T-helper 2 cell treated with Interferon-gamma antibody and Interleukin-4, amounts not matched to agents 5 μg/mL and 100 μg/mL, for 36 hours (primary cell): Measurements from ENCODE around the gene IL36RN.
"Not testable (repeated sequence)": the region's sequence is repeated elsewhere in the genome, so short reads cannot be mapped to it uniquely, and the experiment has no call there.

ENCODE experiments used
- DNase-seq: peaks from one replicate; pipeline ENCODE4 v3.0.0; 2021; ENCODE audit warnings: low spot score
- H3K27ac Mint-ChIP-seq: one replicate; pipeline ENCODE4 v1.8.0; 2021; ENCODE audit warnings: mild to moderate bottlenecking, mixed read lengths
- H3K27me3 Mint-ChIP-seq: one replicate; pipeline ENCODE4 v1.8.0; 2021; ENCODE audit warnings: low read depth, mixed read lengths
- H3K36me3 Mint-ChIP-seq: one replicate; pipeline ENCODE4 v1.8.0; 2021; ENCODE audit warnings: low read depth, mixed read lengths
- H3K4me1 Mint-ChIP-seq: one replicate; pipeline ENCODE4 v1.8.0; 2021; ENCODE audit warnings: low read depth, mixed read lengths
- H3K4me3 Mint-ChIP-seq: one replicate; pipeline ENCODE4 v1.8.0; 2022; ENCODE audit warnings: mild to moderate bottlenecking, moderate library complexity, mixed read lengths
- H3K9me3 Mint-ChIP-seq: one replicate; pipeline ENCODE4 v1.8.0; 2021; ENCODE audit warnings: mixed read lengths

IL36RN gene

DNA sequence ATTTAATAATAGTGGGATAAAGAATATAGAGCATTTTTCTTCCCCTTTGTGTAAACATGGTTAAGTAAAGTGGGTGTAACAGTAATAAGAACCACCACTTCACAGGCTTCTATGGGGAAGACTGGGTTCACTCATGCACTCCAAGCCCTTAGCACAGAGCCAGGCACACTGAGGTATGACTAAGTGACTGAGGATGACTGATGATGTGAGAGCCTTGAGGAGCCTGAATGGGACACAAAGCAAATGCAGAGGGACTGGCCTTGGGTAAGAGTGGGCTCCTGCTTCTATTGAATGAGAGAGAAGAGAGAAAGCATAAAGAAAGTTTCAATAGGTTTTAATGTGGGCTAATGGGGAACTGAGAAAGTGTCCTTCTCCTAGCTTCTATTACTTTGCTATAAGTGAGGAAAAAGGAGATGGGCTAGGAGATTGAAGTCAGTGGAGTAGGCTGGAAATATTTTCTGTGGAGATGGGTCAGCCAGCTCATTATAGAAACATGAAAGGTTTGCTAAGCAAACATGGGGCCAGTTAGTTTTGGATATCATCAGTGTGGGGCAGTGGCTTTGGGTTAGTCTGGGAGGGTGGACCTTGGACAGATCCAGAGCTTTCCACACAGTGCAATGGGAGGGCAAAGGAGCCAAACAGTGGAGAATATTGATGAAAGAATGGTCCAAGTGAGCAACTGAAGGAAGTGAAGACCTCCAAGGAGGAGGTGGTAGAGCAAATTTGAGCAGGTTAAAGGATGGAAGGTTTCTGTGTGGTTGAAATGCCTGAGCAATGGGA is 29.4 kb downstream of the IL36RN start:
- no peaks in the 10 kb centered on the region for H3K9me3 Mint-ChIP-seq
- DNase-seq, result no peak

DNA sequence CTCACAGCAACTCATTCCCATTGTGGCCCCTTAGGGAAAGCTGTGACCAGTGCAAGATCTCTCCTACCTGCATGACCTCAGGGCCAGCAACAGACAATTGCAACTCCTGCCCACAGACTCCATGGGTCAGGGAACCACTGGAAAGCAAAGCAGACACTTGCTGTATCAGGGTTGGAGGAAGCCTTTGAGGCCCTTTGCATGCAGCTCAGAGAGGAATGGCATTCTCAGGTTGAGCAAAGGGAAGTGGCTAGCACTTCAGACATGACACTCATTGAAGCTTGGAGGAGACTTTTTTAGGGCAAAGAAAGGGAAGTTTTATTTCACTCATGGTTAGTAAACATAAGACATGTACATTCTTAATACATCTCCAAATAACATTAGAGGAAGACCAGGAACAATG is 30.9 kb downstream of the IL36RN start:
- DNase-seq, result peak; percentile 14
- Mint-ChIP-seq H3K27ac (no peak overlapping the region), H3K36me3 (no peaks in the 10 kb centered on the region), H3K9me3 (no peaks in the 10 kb centered on the region), H3K4me3 (no peak overlapping the region), H3K4me1 (peaks cover 2% of the 10 kb centered on the region), H3K27me3 (no peaks in the 10 kb centered on the region)

More for the DNA sequence above, 29.4 kb downstream of the IL36RN start:
- H3K4me3 Mint-ChIP-seq, result no peak overlapping the region
- no peaks in the 10 kb centered on the region for H3K27me3 Mint-ChIP-seq
- H3K4me1 Mint-ChIP-seq, result peaks cover 4% of the 10 kb centered on the region
- no peak overlapping the region for H3K27ac Mint-ChIP-seq
- H3K36me3 Mint-ChIP-seq, result no peaks in the 10 kb centered on the region

GRCh38 chr2:113091231-113091896 is 32.4 kb downstream of the IL36RN start:
- H3K36me3 Mint-ChIP-seq, result peaks cover 6% of the 10 kb centered on the region
- H3K4me1 Mint-ChIP-seq, result no peaks in the 10 kb centered on the region
- H3K9me3 Mint-ChIP-seq, result peaks cover 7% of the 10 kb centered on the region
- no peaks in the 10 kb centered on the region for H3K27me3 Mint-ChIP-seq
- no peak overlapping the region for H3K4me3 Mint-ChIP-seq
- no peak for DNase-seq
- H3K27ac Mint-ChIP-seq, result no peak overlapping the region

DNA sequence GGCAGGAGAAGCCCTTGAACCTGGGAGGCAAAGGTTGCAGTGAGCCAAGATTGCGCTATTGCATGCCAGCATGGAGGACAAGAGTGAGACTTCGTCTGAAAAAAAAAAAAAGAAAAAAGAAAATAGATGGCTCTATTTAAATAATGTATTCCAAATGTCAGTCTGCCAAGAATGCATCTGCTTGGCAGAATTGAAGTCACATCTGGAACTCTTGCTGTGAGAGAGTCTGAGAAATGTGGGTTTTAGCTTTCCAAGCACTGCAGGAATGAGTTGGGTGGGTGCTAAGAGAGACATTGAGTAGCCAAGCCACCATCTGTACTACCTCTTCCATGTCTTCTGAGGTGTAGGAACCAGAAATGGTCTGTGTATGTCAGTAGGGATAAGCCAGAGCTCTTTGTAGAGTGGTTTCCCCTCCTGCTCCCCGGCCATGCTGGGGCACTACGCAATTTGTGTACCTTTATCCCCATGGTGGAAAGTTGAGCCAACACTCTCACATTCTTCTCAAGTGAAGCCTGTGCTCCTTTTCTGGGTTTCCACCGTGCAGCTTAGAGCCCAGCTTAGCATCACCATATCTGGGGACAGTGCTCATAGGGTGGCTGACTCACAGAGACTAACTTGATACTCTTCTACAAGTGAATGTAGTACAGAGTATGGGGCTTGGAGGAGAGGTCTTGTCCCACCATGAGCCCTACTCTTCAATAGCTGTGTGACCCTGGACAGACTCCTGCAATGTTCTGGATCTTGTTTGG is 34.0 kb downstream of the IL36RN start:
- no peaks in the 10 kb centered on the region for H3K27me3 Mint-ChIP-seq
- peaks cover 15% of the 10 kb centered on the region for H3K4me1 Mint-ChIP-seq
- H3K36me3 Mint-ChIP-seq, result peaks cover 15% of the 10 kb centered on the region
- H3K4me3 Mint-ChIP-seq, result no peak overlapping the region
- H3K27ac Mint-ChIP-seq, result no peak overlapping the region
- H3K9me3 Mint-ChIP-seq, result peaks cover 21% of the 10 kb centered on the region
- no peak for DNase-seq

- Mint-ChIP-seq H3K4me3 (no peak overlapping the region), H3K9me3 (peaks cover 25% of the 10 kb centered on the region), H3K36me3 (peaks cover 19% of the 10 kb centered on the region), H3K27me3 (no peaks in the 10 kb centered on the region), H3K4me1 (peaks cover 20% of the 10 kb centered on the region), H3K27ac (no peak overlapping the region)
- no peak for DNase-seq
These were observed 34.6 kb downstream of the IL36RN start for GRCh38 chr2:113093613-113093977.

DNA sequence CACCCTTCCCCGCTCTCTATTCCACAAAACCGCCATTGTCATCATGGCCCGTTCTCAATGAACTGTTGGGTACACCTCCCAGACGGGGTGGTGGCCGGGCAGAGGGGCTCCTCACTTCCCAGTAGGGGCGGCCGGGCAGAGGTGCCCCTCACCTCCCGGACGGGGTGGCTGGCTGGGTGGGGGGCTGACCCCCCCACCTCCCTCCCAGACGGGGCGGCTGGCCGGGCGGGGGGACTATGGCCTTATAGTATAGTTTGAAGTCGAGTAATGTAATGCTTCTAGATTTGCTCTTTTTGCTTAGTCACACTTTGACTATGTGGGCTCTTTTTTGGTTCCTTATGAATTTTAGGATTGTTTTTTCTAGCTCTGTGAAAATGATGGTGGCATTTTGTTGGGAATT is 37.3 kb downstream of the IL36RN start:
- not testable (repeated sequence) for DNase-seq, H3K4me3 Mint-ChIP-seq, H3K27ac Mint-ChIP-seq, H3K27me3 Mint-ChIP-seq
- H3K9me3 Mint-ChIP-seq, result peaks cover 29% of the 10 kb centered on the region
- H3K36me3 Mint-ChIP-seq, result peaks cover 19% of the 10 kb centered on the region
- peaks cover 20% of the 10 kb centered on the region for H3K4me1 Mint-ChIP-seq

DNA sequence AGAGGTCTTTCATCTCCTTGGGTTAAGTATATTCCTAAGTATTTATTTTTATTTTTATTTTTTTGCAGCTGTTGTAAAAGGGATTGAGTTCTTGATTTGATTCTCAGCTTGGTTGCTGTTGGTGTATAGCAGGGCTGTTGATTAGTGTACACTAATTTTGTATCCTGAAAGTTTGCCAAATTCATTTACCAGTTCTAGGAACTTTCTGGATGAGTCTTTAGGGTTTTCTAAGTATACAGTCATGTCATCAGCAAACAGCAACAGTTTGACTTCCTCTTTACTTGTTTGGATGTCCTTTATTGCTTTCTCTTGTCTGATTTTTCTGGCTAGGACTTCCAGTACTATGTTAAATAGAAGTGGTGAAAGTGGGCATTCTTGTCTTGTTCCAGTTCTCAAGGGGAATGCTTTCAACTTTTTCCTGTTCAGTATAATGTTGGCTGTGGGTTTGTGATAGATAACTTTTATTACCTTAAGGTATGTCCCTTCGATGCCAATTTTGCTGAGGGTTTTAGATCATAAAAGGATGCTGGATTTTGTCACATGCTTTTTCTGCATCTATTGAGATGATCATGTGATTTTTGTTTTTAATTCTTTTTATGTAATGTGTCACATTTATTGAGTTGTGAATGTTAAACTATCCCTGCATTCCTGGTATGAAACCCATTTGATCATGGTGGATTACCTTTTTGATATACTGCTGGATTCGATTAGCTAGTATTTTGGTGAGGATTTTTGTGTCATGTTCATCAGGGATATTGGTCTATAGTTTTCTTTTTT is 38.0 kb downstream of the IL36RN start:
- not testable (repeated sequence) for H3K27me3 Mint-ChIP-seq
- peaks cover 19% of the 10 kb centered on the region for H3K36me3 Mint-ChIP-seq
- H3K4me3 Mint-ChIP-seq, result peak overlapping the region; percentile 75

GRCh38 chr2:113098041-113098440 is 39.0 kb downstream of the IL36RN start:
- Mint-ChIP-seq H3K4me3 (peak overlapping the region; percentile 75), H3K36me3 (peaks cover 24% of the 10 kb centered on the region), H3K27me3 (no peaks in the 10 kb centered on the region), H3K9me3 (peaks cover 37% of the 10 kb centered on the region), H3K27ac (peak overlapping the region; percentile 88), H3K4me1 (peaks cover 25% of the 10 kb centered on the region)
- DNase-seq, result peak; percentile 25

More for the DNA sequence above, 38.0 kb downstream of the IL36RN start:
- Mint-ChIP-seq H3K4me1 (peaks cover 20% of the 10 kb centered on the region), H3K27ac (peak overlapping the region; percentile 88), H3K9me3 (peaks cover 30% of the 10 kb centered on the region)
- not testable (repeated sequence) for DNase-seq

DNA sequence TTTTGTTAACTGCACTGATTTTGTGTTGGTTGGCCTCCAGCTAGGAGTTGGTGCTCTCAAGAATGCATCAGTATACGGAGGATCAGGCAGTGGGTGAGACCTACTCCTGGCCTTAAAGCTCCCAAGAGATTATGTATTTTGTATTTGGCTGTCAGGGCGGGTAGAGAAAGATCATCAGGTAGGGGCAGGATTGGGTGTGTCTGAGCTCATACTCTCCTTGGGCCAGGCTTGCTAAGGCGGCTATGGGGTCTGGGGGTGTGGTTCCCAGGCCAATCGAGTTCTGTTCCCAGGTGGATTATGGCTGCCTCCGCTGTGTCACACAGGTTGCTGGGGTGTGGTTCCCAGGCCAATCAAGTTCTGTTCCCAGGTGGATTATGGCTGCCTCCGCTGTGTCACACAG is 39.5 kb downstream of the IL36RN start:
- no peak for DNase-seq
- peaks cover 27% of the 10 kb centered on the region for H3K4me1 Mint-ChIP-seq
- no peaks in the 10 kb centered on the region for H3K27me3 Mint-ChIP-seq
- H3K9me3 Mint-ChIP-seq, result peaks cover 41% of the 10 kb centered on the region
- peak overlapping the region; percentile 88 for H3K27ac Mint-ChIP-seq
- H3K4me3 Mint-ChIP-seq, result peak overlapping the region; percentile 75
- peaks cover 24% of the 10 kb centered on the region for H3K36me3 Mint-ChIP-seq

GRCh38 chr2:113102133-113102532 is 43.1 kb downstream of the IL36RN start:
- peaks cover 38% of the 10 kb centered on the region for H3K9me3 Mint-ChIP-seq
- H3K4me3 Mint-ChIP-seq, result no peak overlapping the region

GRCh38 chr2:113103277-113103676 is 44.3 kb downstream of the IL36RN start:
- H3K4me1 Mint-ChIP-seq, result peaks cover 24% of the 10 kb centered on the region
- H3K36me3 Mint-ChIP-seq, result peaks cover 16% of the 10 kb centered on the region
- no peak overlapping the region for H3K27ac Mint-ChIP-seq
- DNase-seq, result no peak
- H3K9me3 Mint-ChIP-seq, result peaks cover 29% of the 10 kb centered on the region
- no peaks in the 10 kb centered on the region for H3K27me3 Mint-ChIP-seq
- no peak overlapping the region for H3K4me3 Mint-ChIP-seq

More at GRCh38 chr2:113102133-113102532, 43.1 kb downstream of the IL36RN start:
- no peak for DNase-seq
- H3K4me1 Mint-ChIP-seq, result peaks cover 35% of the 10 kb centered on the region
- no peak overlapping the region for H3K27ac Mint-ChIP-seq
- H3K36me3 Mint-ChIP-seq, result peaks cover 23% of the 10 kb centered on the region
- H3K27me3 Mint-ChIP-seq, result no peaks in the 10 kb centered on the region

DNA sequence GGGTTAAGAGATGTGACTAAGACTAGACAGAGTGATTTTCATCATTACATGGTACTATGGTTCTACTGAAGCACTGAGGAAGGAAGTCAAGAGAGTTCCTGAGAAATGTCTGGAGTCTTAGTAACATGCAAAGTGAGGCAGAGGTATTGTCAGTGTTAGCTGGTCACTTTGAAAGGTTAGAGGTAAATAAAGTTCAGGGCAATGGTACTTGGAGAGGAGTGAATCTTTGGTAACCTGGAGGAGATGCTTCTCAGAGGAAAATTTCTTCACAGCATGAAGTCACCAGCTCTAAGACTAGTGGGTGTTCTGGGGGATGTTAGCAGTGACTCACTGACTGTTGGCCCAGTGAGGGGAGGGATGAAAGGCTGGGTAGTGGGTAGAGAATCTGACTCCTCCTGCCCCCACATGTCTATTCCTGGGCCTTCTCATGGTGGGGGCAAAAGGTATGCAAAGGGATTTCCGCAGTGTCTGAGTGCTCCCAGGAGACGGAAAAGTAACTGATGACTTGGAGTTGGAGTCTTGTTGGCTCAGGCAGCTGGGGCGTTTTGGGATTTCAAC is 45.1 kb downstream of the IL36RN start:
- Mint-ChIP-seq H3K36me3 (peaks cover 13% of the 10 kb centered on the region), H3K27me3 (no peaks in the 10 kb centered on the region), H3K4me3 (no peak overlapping the region), H3K27ac (peak overlapping the region; percentile 64), H3K4me1 (peaks cover 25% of the 10 kb centered on the region), H3K9me3 (peaks cover 27% of the 10 kb centered on the region)
- peak; percentile 68 for DNase-seq

- peak; percentile 69 for DNase-seq
- H3K4me1 Mint-ChIP-seq, result peaks cover 25% of the 10 kb centered on the region
- peak overlapping the region; percentile 17 for H3K27ac Mint-ChIP-seq
- H3K27me3 Mint-ChIP-seq, result no peaks in the 10 kb centered on the region
- H3K36me3 Mint-ChIP-seq, result peaks cover 13% of the 10 kb centered on the region
- H3K9me3 Mint-ChIP-seq, result peaks cover 27% of the 10 kb centered on the region
- no peak overlapping the region for H3K4me3 Mint-ChIP-seq
These were observed 46.2 kb downstream of the IL36RN start for GRCh38 chr2:113105047-113105785.
